Activated T-cell treated with anti-CD3 and anti-CD28 coated beads, Interleukin-2, amount 50 U/mL, for 24 hours (primary cell): ENCODE results near the gene CACNA1C.
"Not testable (repeated sequence)": the region's sequence is repeated elsewhere in the genome, so short reads cannot be mapped to it uniquely, and the experiment has no call there.

Experiments
- DNase-seq: peaks from one replicate; pipeline ENCODE4 v3.0.0-alpha.2; 2020
- H3K27ac Mint-ChIP-seq: 2 replicates; pipeline ENCODE4 v1.8.0; 2020; ENCODE audit warnings: mild to moderate bottlenecking, mixed read lengths
- H3K27me3 Mint-ChIP-seq: 2 replicates; pipeline ENCODE4 v1.8.0; 2020; ENCODE audit warnings: mixed read lengths
- H3K36me3 Mint-ChIP-seq: 2 replicates; pipeline ENCODE4 v1.8.0; 2020; ENCODE audit warnings: low read depth, mixed read lengths
- H3K4me1 Mint-ChIP-seq: 2 replicates; pipeline ENCODE4 v1.8.0; 2020; ENCODE audit warnings: low read depth, mixed read lengths
- H3K4me3 Mint-ChIP-seq: 2 replicates; pipeline ENCODE4 v1.8.0; 2020; ENCODE audit warnings: mild to moderate bottlenecking, moderate library complexity, mixed read lengths
- H3K9me3 Mint-ChIP-seq: 2 replicates; pipeline ENCODE4 v1.8.0; 2020; ENCODE audit warnings: mixed read lengths

CACNA1C gene

DNA sequence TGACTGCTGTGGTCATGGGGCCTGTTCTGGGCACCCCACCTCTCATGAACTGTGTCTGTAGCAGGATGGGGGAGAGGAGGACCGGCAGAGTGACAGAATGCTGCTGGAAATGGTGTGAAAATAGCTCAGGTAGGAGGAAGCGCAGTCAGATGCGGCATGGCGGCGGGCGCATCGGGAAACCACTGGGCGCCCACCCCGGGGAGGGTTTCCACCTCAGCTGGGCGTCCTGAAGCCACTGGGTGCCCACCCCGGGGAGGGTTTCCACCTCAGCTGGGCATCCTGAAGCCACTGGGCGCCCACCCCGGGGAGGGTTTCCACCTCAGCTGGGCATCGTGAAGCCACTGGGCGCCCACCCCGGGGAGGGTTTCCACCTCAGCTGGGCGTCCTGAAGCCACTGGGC lies 52.6 kb downstream of the CACNA1C start:
- H3K4me1 Mint-ChIP-seq, H3K9me3 Mint-ChIP-seq, H3K27me3 Mint-ChIP-seq, H3K36me3 Mint-ChIP-seq, DNase-seq, H3K27ac Mint-ChIP-seq, H3K4me3 Mint-ChIP-seq: not testable (repeated sequence)

DNA sequence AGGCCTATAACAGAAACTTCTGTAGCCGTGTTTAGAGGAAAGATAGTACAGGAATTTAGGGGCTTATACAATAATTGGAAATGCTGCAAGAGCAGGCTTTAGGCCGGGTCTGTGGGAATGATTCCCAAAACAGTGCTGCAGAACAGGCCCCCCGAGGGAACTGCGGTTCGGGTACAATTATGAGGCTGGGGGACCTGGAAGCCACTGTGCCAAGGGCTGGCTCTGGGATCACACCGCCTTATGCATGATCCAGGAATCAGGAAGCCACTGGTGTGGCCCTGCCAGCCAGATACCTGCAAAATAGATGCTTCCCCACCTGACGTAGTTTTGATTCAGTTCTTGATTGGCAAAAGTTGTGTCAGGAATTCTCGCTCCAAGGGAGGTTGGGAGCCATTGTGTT lies 55.4 kb downstream of the CACNA1C start:
- Mint-ChIP-seq H3K4me1 (no peaks in the 10 kb centered on the region), H3K36me3 (no peaks in the 10 kb centered on the region), H3K27ac (no peak overlapping the region), H3K9me3 (no peaks in the 10 kb centered on the region), H3K27me3 (peaks cover 7% of the 10 kb centered on the region), H3K4me3 (no peak overlapping the region)
- DNase-seq: no peak

DNA sequence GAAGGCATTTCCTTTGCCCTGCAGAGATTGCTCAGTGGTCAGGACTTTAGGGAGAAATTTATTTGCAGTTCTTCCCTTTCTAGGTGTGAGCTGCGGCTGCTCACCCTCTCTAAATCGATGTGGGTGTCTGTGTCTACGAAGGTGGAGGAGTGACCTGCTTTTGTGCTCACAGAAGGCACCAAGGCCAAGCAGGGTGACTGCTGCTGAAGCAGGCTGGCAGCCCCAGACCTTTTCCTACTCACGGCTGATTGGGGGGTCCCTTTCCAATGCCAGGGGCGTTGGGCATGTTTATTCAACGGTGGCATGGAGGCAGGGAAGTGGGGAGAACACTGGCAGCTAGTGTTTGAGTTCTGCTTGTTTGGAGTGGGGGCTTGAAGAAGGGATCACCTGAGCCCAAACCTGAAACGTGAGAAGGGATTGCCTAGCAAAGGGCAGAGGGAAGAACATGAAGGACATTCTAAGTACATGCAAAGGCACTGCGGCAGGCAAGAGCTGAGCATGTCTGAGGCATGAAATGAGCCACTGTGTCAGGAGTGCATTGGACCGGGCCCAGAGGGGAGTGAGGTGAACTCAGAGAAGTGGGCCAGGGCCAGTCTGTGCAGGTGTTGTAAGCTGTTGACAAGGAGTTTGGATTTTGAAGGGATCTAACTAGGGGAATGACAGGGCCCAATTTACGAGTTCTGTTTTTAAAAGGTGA lies 56.3 kb downstream of the CACNA1C start:
- no peaks in the 10 kb centered on the region for H3K4me1 Mint-ChIP-seq
- H3K27ac Mint-ChIP-seq: no peak overlapping the region
- no peaks in the 10 kb centered on the region for H3K9me3 Mint-ChIP-seq
- H3K4me3 Mint-ChIP-seq: no peak overlapping the region
- DNase-seq: no peak
- H3K27me3 Mint-ChIP-seq: peaks cover 7% of the 10 kb centered on the region
- no peaks in the 10 kb centered on the region for H3K36me3 Mint-ChIP-seq

DNA sequence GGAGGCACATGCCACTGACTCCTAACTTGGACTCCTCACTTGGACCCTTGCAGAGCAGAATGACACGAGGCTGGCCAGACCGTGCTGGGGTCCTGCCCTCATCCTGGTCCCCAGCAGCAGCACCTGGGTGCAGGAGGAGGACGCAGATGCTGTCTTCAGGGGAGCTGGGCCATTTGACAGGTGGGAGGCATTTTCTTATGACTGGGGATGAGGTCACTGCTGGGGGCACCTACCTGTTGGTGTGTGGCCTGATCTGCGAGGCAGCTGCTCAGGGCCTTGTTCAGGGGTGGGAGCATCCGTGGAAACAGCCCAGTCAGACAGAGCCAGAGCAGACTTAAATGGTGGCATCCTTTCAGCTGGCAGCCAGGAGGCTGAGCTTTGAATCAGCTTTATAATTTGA lies 57.3 kb downstream of the CACNA1C start:
- Mint-ChIP-seq H3K4me3 (no peak overlapping the region), H3K9me3 (no peaks in the 10 kb centered on the region), H3K27ac (no peak overlapping the region), H3K36me3 (no peaks in the 10 kb centered on the region), H3K4me1 (no peaks in the 10 kb centered on the region), H3K27me3 (peaks cover 2% of the 10 kb centered on the region)
- DNase-seq: no peak

DNA sequence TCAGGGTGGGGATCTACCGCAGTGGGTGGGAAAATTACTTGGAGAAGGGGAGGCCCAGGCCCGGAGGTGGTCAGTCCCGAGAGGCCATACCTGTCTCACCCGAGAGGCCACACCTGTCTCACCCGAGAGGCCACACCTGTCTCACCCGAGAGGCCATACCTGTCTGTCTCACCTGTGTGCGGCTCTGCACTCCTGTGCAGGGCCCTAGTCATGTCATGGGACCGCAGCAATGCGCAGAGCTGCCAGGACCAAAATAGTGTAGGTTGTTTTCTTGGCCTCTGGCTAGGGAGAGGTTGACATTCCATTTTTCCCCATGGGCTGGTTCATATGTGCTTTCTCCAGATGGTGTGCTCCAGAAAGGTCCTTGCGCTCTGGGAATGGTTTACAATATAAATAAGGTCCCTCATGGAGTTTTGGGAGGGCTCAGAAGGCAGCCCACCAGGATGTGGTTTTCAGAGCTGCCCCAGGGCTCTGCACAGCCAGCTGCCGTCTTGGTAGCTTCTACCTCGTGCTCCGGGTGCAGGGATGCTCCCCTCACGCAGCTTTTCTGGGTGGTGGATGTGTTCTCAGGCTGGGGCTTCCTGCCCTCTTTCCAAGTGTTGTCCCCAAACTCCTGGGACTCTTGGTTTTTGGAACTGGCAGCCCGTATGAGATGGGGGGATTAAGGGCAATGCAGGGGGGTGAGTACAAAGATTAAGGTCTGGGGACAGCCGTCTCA lies 58.2 kb downstream of the CACNA1C start:
- Mint-ChIP-seq H3K4me3 (no peak overlapping the region), H3K9me3 (no peaks in the 10 kb centered on the region), H3K36me3 (no peaks in the 10 kb centered on the region), H3K27ac (no peak overlapping the region), H3K4me1 (no peaks in the 10 kb centered on the region), H3K27me3 (no peaks in the 10 kb centered on the region)
- DNase-seq: no peak

DNA sequence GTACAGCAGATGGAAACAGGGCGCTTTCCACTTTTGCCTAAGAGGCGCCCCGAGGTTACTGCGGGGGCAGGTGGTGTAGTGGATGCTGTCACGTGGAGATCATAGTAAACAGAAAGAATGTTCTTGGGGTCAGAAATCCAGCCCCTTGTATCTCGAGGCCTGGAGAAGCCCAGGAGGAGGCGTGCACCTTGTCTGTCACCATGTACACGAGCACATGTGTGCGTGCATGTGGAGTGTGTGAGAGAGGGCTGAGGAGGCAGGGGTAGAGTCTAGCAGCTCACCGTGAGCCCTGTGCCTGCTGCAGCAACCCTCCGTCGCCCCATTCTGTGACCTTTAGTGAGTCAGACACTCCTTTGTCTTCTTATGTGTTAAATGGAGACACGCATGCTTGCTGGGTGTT lies 59.0 kb downstream of the CACNA1C start:
- Mint-ChIP-seq H3K27me3 (no peaks in the 10 kb centered on the region), H3K36me3 (no peaks in the 10 kb centered on the region), H3K27ac (no peak overlapping the region), H3K4me1 (no peaks in the 10 kb centered on the region), H3K4me3 (no peak overlapping the region), H3K9me3 (no peaks in the 10 kb centered on the region)
- no peak for DNase-seq

DNA sequence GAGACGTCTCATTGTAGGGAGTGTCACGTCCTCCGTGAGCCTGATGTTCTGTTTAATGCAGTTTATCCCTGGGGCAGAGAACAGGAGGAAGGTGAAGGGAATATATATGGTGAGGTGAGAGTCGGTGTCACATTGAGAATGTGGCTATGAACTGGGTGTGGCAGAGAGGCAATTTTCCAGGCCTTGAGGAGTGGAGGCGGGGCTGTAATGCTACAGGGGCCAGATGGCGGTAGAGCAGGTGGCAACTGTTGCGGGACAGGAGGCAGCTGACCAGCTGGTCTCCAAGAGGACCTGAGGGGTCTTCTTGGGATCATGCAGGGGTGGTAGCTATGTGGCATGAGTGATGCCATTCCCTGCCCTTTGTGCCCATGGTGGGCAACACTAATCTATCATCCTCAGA lies 59.6 kb downstream of the CACNA1C start:
- no peaks in the 10 kb centered on the region for H3K9me3 Mint-ChIP-seq
- H3K27ac Mint-ChIP-seq: no peak overlapping the region
- H3K36me3 Mint-ChIP-seq: no peaks in the 10 kb centered on the region

DNA sequence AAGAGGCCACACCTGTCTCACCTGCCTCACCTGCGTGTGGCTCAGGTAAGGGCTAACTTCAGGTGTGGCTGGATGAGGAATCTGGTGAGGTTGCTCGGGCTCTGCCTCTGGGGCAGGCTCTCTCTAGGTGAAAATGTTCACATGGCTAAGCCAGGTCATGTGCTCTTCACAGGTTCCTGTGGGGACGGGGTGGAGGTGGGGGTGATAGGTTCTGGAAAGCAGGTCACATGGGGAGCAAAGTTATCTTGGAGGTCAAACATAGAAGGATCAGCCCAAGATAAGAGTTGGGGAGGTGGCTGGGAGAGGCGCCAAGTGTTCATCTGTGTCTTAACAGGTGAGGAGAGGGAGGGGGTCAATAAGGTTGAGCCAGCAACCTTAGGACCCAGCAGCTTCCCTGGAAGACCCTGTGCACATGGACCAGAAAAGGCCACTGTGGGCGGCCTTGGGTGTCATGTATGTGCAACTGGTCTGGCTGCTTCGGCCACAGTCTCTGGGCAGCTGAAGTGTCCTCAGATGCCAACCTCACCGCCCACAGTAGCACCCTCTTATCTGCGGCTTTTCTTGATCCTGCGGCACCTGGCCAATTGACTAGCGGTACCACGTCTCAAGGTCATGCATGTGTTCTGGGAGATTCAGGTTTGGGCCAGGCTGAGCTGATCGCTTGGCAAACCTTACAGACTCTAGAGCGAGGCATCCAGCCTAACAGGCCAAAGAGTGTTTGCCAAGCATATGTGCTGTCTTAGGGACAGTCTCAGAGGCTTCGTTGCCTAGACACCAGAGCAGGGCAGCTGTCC lies 60.5 kb downstream of the CACNA1C start:
- no peaks in the 10 kb centered on the region for H3K36me3 Mint-ChIP-seq
- no peaks in the 10 kb centered on the region for H3K9me3 Mint-ChIP-seq
- no peak for DNase-seq
- no peaks in the 10 kb centered on the region for H3K4me1 Mint-ChIP-seq
- H3K27ac Mint-ChIP-seq: no peak overlapping the region
- H3K27me3 Mint-ChIP-seq: no peaks in the 10 kb centered on the region
- H3K4me3 Mint-ChIP-seq: no peak overlapping the region

More for the DNA sequence above, 59.6 kb downstream of the CACNA1C start:
- Mint-ChIP-seq H3K4me3 (no peak overlapping the region), H3K27me3 (no peaks in the 10 kb centered on the region), H3K4me1 (no peaks in the 10 kb centered on the region)
- DNase-seq: no peak

DNA sequence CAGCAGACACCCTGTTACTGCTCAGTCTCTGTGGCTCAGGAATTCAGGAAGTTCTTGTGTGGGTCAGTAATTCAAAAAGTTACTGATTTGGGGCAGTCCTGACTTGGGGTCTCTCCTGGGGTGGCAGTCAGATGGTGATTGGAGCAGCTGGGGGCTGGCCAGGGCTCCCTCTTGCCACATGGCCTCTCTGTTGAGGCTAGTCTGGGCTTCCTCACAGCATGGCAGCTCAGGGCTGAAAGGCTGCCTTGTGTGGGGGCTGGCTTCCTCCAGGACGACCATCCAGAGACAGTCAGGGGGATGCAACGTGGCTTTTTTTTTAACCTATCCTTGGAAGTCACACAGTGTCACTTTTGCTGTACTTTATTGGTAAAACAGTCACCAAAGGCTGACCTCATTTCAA lies 61.3 kb downstream of the CACNA1C start:
- no peak overlapping the region for H3K27ac Mint-ChIP-seq
- H3K9me3 Mint-ChIP-seq: no peaks in the 10 kb centered on the region
- no peaks in the 10 kb centered on the region for H3K4me1 Mint-ChIP-seq
- no peaks in the 10 kb centered on the region for H3K36me3 Mint-ChIP-seq
- no peaks in the 10 kb centered on the region for H3K27me3 Mint-ChIP-seq
- DNase-seq: no peak
- no peak overlapping the region for H3K4me3 Mint-ChIP-seq

DNA sequence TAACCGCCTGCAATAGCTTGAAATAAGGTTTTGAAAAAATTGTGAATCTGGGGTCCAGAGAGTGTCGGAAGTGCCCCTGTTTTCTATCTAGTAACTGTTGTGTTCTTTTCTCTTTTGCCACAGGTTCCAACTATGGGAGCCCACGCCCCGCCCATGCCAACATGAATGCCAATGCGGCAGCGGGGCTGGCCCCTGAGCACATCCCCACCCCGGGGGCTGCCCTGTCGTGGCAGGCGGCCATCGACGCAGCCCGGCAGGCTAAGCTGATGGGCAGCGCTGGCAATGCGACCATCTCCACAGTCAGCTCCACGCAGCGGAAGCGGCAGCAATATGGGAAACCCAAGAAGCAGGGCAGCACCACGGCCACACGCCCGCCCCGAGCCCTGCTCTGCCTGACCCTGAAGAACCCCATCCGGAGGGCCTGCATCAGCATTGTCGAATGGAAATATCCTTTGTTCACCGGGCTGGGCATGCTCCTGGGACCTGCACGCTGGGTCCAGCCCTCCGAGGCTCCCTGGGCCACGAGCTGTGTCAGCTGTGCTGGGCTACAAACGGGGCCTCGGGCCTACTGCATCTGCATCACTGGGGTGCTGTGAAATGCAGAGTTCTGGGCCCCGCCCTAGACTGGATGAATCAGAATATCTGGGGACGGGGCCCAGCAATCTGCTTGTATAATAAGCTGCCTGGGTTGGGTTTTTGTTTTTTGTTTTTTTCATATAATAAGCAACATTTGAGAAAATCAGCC lies 62.5 kb downstream of the CACNA1C start:
- no peaks in the 10 kb centered on the region for H3K9me3 Mint-ChIP-seq

DNA sequence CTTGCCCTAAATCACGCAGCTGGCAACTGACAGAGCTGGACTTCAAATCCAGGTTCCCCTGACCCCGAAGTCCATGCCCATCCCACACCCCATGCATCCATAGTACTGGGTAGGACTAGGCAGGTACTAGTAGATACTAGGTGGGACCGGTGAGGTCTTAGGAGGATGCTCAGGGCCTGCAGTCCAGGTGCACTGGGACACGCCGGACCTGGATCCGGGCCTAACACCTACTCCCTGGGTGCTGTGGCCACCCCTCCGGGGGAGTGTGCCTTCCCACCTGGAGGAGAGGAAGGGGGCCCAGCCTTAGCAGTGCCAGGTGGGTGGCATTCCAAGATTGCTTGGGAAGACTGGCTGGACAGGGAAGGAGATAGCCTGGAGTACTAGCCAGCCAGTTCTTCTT lies 64.8 kb downstream of the CACNA1C start:
- Mint-ChIP-seq H3K4me1 (no peaks in the 10 kb centered on the region), H3K4me3 (no peak overlapping the region), H3K36me3 (no peaks in the 10 kb centered on the region), H3K27me3 (no peaks in the 10 kb centered on the region), H3K9me3 (no peaks in the 10 kb centered on the region), H3K27ac (no peak overlapping the region)
- DNase-seq: no peak

More for the DNA sequence above, 62.5 kb downstream of the CACNA1C start:
- no peak overlapping the region for H3K27ac Mint-ChIP-seq
- DNase-seq: no peak
- H3K36me3 Mint-ChIP-seq: no peaks in the 10 kb centered on the region
- H3K4me3 Mint-ChIP-seq: no peak overlapping the region
- no peaks in the 10 kb centered on the region for H3K4me1 Mint-ChIP-seq
- no peaks in the 10 kb centered on the region for H3K27me3 Mint-ChIP-seq

DNA sequence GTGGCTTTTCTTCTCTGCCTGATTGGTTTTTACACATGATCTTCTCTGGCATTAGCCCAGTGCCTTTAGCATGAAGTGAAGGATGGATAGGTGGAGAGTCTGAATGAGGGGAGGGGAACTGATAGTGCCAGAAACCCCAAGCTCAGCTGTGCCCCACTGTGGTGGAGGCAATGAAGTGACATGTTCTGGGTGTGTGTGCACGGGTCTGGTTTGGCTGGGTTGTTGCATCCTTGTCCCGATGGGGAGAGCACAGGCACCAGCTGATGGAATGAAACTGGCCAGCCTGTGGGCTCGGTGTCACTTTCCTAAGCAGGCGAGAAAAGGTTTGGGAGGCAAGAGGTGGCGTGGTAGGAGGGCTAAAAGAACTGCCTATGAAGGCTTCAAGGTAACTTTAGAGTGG lies 65.3 kb downstream of the CACNA1C start:
- H3K4me1 Mint-ChIP-seq: no peaks in the 10 kb centered on the region
- H3K27ac Mint-ChIP-seq: no peak overlapping the region
- DNase-seq: no peak
- H3K9me3 Mint-ChIP-seq: no peaks in the 10 kb centered on the region
- H3K36me3 Mint-ChIP-seq: no peaks in the 10 kb centered on the region
- no peak overlapping the region for H3K4me3 Mint-ChIP-seq
- no peaks in the 10 kb centered on the region for H3K27me3 Mint-ChIP-seq

DNA sequence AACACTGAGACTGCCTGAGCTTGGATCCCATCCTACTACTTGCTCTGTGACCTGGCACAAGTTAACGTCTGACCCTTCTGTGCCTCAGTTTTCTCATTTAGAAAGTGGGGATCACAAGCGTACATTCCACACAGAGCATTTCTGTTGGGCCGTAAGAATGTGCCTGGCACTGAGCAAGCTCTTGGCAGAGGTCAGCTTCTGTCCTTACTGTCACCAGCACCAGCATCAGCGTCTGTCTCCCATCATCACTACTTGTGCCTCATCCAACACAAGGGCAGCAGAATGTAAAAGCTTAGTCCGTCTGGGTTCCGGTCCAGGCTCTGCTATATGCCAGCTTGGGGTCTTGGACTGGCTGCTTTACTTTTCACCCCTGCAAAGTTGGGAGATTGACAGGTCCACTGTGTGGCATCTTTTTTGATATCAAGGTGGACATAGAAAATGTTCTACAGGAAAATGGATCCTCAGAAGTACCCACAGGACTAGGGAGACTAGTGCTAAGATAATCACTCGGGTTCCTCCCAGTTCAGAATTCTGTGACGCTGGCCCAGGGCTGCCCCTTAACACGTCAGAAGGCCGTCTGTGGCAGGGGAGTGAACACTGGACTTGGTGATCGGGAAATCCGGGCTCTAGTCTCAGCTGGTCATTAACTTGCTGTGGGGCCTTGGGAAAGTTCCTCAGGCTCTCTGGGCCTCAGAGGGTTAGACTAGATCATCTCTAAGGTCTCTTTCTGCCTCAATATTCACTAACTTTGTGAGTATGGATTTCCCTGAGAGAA lies 65.9 kb downstream of the CACNA1C start:
- H3K9me3 Mint-ChIP-seq: no peaks in the 10 kb centered on the region
- H3K27ac Mint-ChIP-seq: no peak overlapping the region
- no peaks in the 10 kb centered on the region for H3K4me1 Mint-ChIP-seq
- DNase-seq: no peak
- H3K4me3 Mint-ChIP-seq: no peak overlapping the region
- no peaks in the 10 kb centered on the region for H3K36me3 Mint-ChIP-seq
- no peaks in the 10 kb centered on the region for H3K27me3 Mint-ChIP-seq

DNA sequence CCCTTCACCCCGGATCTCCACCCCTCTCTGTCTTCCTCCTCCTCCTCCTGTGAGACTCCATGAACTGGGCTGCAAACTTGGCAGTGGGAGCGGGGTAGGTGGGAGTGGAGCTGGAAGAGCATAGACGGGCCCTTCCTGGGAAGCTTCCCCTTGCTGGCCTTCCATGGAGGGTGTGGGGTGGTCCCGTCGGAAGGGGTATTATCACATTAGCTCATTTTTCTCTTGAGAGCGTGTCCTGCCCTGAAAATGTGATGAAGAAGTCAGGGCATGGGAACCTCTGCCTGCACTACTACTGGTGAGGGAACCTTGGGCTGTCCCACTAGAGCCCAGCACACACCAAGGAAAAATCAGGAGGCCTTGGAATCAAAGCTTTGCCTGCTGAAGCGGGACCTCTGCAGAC lies 66.5 kb downstream of the CACNA1C start:
- no peaks in the 10 kb centered on the region for H3K9me3 Mint-ChIP-seq

More for the DNA sequence above, 66.5 kb downstream of the CACNA1C start:
- no peaks in the 10 kb centered on the region for H3K4me1 Mint-ChIP-seq
- no peaks in the 10 kb centered on the region for H3K36me3 Mint-ChIP-seq
- H3K27ac Mint-ChIP-seq: no peak overlapping the region
- DNase-seq: no peak
- no peak overlapping the region for H3K4me3 Mint-ChIP-seq
- no peaks in the 10 kb centered on the region for H3K27me3 Mint-ChIP-seq
